GOT3 (cell line): ENCODE results near the gene GAMT.

Experiments
- DNase-seq: peaks from one replicate; lab custom pipeline; 2025; ENCODE audit warnings: mixed read lengths; lab: John Stamatoyannopoulos, UW

Gene GAMT

DNA sequence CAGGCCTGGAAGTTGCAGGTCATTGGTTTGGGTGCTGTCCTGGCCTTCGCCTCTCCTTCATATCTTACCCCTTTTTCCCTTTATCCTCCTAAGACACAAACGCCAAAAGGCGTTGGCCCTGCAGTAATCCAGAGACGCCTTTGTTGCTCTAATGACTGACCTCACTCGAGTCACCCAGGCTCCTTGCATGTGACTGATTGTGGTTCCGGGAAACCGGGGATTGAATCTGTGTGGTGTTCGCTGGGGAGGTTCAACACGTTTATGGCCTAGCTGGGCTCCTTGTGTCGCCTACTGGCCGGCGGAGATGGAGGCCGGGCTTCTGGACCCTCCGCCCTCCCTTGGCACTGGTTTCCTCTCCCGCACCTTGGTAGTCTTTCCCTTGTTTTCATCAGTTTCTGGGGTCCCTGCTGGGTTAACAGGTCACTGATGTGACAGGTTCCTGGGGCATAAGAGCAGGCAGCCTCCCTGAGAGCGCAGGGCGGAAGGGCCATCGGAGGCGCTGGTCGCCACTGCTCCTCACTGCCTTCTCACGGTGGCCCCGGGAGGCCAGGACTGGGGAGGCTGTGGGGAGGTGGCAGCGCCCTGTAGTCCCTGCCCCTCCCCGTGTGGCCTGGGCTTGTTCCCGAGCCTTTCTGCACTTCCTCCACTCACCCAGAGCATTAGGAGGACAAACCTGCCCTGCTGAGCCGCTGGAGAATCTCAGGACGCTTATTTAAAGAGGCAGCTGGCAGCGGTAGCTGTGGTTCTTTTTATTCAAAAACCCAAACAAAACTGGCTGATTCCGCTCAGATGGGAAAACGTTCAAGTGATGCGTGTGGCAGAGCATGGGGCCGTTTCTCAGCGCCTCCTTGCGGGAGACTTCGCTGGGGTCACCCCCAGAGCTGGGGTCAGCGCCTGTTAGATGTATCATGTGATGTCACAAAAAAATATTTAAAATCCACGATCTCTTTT, 35.7 kb downstream of the GAMT start:
- DNase-seq, result no peak

DNA sequence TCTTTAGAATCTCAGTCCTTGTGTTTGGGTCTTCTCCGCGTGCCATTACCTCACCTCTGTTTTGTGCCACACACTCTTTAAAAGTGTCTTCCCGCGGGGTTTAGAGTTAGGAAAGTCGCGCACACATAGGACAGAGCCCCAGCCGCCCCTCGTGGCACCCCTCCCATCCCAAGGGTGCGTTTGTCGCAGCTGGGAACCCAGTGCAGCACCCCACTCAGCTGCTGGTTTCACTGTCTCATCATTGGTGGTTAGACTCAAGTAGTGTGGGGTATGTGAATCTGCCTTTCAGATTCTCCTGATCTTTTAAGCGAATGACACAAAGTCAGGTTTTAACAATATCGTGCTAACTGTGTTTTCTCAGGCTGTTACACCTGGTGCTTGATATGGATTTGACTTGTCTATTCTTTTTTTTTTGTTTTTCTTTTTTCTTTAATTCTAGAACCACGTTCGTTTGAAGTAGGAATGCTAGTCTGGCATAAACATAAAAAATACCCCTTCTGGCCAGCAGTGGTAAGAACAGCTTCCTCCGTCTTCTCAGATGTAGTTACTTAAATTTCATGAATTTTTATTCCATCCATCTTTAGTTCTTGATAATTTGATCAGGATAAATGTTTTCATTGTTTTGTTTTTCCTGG, 37.2 kb downstream of the GAMT start:
- DNase-seq, result no peak

DNA sequence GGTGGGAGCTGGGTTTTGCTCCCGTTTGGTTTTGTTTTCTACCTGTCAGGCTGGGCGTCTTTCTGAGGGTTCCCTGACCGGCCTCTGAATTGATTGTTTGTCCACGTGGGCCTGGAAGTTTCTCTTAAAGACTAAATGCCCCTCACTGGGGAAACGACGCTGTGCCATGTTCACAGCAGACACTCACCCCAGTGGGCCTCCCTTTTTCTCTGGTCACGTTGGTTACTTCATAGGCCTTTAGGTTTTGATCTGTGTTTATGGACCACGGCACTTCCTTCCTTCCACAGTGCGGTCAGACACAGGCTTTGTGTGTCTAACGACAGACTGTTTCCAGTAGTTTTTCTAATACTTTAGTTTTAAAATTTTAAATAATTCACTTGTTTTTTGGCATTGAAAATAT, 37.7 kb downstream of the GAMT start:
- no peak for DNase-seq

DNA sequence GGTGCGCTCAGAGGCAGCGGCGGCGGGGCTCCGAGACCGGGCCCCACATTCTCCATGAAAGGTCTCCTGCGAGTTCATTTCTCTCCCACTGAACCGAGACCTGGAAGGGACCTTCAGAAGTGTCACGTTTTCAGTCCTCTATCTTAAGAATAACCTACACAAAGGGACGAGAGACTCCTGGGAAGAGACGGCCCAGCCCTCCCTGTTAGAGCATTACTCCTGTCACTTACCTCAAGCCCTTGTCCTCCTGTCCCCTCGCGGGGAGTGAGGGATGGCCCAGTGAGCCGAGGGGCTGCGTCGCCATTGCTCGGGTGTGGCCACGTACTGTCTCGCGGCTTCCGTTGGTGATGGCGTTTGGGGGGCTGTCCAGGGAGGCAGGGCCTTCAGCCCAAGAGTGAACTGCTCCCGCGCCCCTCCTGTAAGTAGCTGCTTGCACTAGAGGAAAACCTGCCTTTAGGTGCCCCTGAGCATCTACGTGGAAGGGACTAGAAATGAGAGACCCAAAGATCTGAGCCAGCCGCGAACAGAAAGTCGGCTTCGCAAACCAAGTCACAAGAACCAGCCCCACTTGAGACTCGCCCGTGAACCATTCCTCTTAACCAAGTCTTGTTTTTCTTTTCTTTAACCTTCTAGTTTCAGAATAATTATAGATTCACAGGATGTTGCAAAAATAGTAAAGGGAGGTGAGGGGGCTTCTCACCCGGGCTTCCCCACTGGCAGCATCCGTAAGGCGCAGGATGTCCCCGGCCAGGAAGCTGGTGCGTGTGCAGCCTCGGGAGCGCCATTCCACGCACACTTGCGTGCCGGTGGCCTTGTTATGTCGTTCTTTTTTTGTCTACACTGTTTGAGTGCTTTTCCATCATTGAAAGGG, 38.7 kb downstream of the GAMT start:
- DNase-seq, result no peak

GRCh38 chr19:1361601-1362386, 39.5 kb downstream of the GAMT start:
- DNase-seq, result no peak

- no peak for DNase-seq
Measured at GRCh38 chr19:1360818-1361461, 40.4 kb downstream of the GAMT start.

- DNase-seq, result no peak
Measured at GRCh38 chr19:1360126-1360817, 41.1 kb downstream of the GAMT start.

DNA sequence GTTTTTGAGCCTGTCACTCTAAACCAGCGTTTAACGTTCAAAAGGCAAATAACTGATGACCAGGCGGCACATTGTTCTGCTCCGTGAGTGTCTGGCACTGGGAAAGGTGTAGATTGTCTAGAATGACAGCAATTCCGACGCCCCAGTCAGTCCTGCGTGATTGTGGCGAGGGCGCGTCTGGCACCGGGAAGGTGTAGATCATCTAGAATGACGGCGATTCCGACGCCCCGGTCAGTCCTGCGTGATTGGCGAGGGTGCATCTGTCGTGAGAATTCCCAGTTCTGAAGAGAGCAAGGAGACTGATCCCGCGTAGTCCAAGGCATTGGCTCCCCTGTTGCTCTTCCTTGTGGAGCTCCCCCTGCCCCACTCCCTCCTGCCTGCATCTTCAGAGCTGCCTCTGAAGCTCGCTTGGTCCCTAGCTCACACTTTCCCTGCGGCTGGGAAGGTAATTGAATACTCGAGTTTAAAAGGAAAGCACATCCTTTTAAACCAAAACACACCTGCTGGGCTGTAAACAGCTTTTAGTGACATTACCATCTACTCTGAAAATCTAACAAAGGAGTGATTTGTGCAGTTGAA, 43.7 kb downstream of the GAMT start:
- no peak for DNase-seq

- DNase-seq, result no peak
Measured at GRCh38 chr19:1356508-1356865, 44.9 kb downstream of the GAMT start.

DNA sequence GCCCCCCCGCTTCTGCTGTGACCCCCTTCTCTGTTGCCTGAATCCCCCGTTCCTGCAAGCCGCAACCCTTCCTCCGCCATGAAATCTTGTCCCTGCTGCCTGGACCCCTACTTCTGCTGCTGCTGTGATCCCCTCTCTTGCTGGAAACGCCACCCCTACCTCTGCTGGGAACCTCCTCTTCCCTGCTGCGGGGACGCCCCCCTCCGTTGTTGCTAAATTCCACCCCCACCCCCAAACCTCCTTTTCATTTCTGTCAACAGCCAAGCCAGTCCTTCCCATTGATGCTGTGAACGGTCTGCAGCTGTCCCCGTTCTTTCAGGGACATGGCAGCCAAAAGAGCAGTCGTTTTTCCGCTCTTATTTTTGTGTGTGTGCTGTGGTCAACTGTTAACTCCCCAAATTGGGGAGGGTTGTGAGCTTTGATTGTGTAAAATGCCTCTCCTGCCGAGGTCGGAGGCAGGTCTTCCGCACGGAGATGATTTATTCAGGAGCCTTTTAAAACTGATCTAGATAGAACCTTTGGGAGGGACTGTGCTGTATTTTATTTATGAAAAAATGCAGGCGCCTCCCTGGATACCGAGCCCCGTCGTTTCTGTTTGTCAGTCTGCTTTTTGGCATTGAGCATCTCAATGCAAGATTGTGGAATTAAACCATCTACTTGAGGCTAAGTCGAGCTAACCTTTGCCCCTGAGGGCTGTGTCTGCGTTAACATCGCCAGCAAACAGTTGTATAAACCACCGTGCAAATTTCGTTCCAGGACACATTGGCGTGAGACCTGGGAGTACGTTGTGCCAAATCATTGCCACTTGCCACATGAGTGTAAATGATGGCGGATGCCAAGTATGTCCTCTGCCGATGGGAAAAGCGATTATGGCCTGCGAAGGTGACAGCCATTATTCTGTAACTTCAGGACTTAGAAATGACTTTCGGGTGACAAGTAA, 45.5 kb downstream of the GAMT start:
- no peak for DNase-seq

DNA sequence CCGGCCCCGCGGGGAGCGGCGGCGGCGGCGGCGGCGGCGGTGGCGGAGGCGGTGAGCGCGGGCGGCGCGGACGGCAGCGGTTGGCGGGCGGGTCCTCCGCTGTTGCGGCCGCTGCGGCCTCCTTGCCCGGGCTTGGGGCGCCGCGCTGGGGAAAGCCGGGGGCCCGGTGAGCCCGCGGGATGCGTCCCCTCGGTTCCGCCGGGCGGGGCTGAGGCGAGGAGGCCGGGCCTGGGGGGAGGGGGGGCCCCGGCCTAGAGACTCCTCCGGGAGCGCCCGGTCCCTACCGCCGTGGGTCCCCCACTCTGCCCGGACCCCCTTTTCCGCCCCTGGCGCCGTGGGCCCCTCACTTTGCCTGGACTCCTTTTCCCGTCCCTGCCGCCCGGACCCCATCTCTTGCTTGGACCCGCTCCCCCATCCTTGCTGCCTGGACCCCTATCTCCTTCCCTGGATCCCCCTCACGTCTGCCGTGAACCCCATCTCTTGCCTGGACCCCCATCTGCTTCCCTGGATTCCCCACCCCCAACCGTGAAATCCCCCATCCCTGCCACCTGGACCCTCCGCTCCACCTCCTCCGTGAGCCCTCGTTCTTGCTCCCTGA, 46.3 kb downstream of the GAMT start:
- DNase-seq, result no peak

- no peak for DNase-seq
Measured at GRCh38 chr19:1353144-1353543, 48.2 kb downstream of the GAMT start.

GRCh38 chr19:1351381-1351851, 49.9 kb downstream of the GAMT start:
- no peak for DNase-seq

DNA sequence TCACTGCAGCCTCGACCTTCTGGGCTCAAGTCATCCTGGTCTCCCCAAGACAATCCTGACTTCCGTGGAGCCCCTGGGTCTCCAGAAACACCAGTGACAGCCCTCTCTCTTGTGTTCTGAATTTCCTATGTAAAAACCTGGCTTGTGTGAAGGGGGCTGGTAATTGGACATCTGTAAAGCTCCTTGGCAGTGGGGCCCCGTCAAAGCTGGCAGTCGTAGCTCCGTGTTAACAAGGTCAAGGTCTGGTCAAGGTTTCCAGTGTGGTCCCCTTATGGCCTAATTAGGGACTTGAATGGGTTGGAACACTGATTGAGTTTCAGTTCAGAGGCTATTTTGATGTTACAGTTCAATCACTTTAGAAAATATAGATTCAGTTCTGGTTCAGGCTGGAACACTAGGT, 50.5 kb downstream of the GAMT start:
- no peak for DNase-seq

GRCh38 chr19:1349211-1349610, 52.1 kb downstream of the GAMT start:
- DNase-seq, result no peak
